Progenitor cell of endocrine pancreas (in vitro differentiated cells): ENCODE data around the gene BMERB1. TPM values are rescaled to one million over a fixed set of nuclear protein-coding genes. Genes with fewer than 3 reads are reported as not detected.
"Not testable (repeated sequence)": the region's sequence is repeated elsewhere in the genome, so short reads cannot be mapped to it uniquely, and the experiment has no call there.

Experiments
- DNase-seq: peaks from one replicate; pipeline ENCODE4 v3.0.0; 2021; ENCODE audit warnings: low spot score; ENCODE audit not compliant: unreplicated experiment
- H3K27ac Mint-ChIP-seq: 2 replicates; pipeline ENCODE4 v1.8.0; 2021; ENCODE audit warnings: mild to moderate bottlenecking, moderate library complexity, mixed read lengths
- H3K27me3 Mint-ChIP-seq: 2 replicates; pipeline ENCODE4 v1.8.0; 2021; ENCODE audit warnings: mixed read lengths
- H3K36me3 Mint-ChIP-seq: 2 replicates; pipeline ENCODE4 v1.8.0; 2022; ENCODE audit warnings: mixed read lengths; ENCODE audit not compliant: insufficient read depth
- H3K4me1 Mint-ChIP-seq: 2 replicates; pipeline ENCODE4 v1.8.0; 2021; ENCODE audit warnings: low read depth, mixed read lengths
- H3K4me3 Mint-ChIP-seq: 2 replicates; pipeline ENCODE4 v1.8.0; 2021; ENCODE audit warnings: low read depth, mild to moderate bottlenecking, moderate library complexity, mixed read lengths
- H3K9me3 Mint-ChIP-seq: 2 replicates; pipeline ENCODE4 v1.8.0; 2021; ENCODE audit warnings: low read depth, mixed read lengths
- CTCF ChIP-seq: fragments of 200-600 bp; sonication (generic); IDR thresholded peaks from one replicate; pipeline ENCODE4 v1.5.0; 2021; ENCODE audit warnings: antibody characterized with exemption, mild to moderate bottlenecking; ENCODE audit not compliant: unreplicated experiment
- total RNA-seq: library from RNA; stranded (reverse); gene quantifications from 2 replicates; pipeline ENCODE4 v1.2.1, GENCODE V29; 2021

BMERB1 gene
- total RNA-seq, 1 donor from 2014 or later = 13.5 TPM

GRCh38 chr16:15404792-15405191, 29.6 kb upstream of the BMERB1 start:
- no peak for TF ChIP-seq CTCF
- Mint-ChIP-seq H3K36me3 (peaks cover 16% of the 10 kb centered on the region), H3K4me3 (no peak overlapping the region), H3K4me1 (peaks cover 2% of the 10 kb centered on the region), H3K9me3 (no peaks in the 10 kb centered on the region), H3K27me3 (no peaks in the 10 kb centered on the region), H3K27ac (no peak overlapping the region)
- no peak for DNase-seq

- not testable (repeated sequence) for DNase-seq
These were observed 26.6 kb upstream of the BMERB1 start for GRCh38 chr16:15407756-15408155.

DNA sequence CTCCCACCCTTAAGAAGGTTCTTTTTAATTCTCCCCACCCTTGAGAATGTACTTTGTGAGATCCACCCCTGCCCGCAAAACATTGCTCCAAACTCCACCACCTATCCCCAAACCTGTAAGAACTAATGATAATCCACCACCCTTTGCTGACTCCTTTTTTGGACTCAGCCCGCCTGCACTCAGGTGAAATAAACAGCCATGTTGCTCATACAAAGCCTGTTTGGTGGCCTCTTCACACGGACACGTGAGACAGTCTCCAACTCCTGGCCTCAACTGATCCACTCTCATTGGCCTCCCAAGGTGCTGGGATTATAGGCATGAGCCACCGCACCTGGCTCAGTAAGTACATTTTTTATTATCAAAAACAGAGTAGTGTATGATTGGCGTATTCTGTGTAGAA, 24.9 kb upstream of the BMERB1 start:
- not testable (repeated sequence) for H3K27me3 Mint-ChIP-seq, H3K4me1 Mint-ChIP-seq, H3K4me3 Mint-ChIP-seq, DNase-seq, H3K36me3 Mint-ChIP-seq, H3K9me3 Mint-ChIP-seq
- H3K27ac Mint-ChIP-seq = peak overlapping the region; percentile 0

More at GRCh38 chr16:15407756-15408155, 26.6 kb upstream of the BMERB1 start:
- H3K27ac Mint-ChIP-seq, H3K36me3 Mint-ChIP-seq, H3K4me1 Mint-ChIP-seq, H3K27me3 Mint-ChIP-seq, H3K9me3 Mint-ChIP-seq, H3K4me3 Mint-ChIP-seq: not testable (repeated sequence)

DNA sequence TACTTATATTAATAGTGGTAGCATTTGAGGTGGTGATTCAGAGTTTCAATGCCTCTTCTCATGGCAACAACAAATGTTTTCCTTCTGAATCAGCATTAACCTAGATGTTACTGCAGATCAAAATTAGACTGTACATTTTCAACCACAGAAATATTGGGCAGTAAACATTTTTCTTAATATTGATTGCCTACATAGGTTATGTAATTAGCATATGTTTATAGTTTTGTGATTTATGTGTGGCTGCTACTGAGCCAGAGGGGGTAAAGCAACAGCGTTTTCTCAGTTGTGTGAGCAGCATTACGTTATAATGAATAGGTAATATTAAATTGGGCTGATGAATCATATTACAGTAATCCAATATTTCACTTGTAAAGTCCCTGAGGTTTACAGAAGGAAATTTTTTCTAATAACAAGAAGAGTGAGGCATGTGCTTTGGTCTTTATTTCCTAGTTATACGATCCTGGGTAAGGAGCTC, 18.8 kb upstream of the BMERB1 start:
- H3K36me3 Mint-ChIP-seq = no peaks in the 10 kb centered on the region
- no peak overlapping the region for H3K27ac Mint-ChIP-seq
- no peak for TF ChIP-seq CTCF
- no peaks in the 10 kb centered on the region for H3K27me3 Mint-ChIP-seq
- no peaks in the 10 kb centered on the region for H3K9me3 Mint-ChIP-seq
- no peaks in the 10 kb centered on the region for H3K4me1 Mint-ChIP-seq
- H3K4me3 Mint-ChIP-seq = no peak overlapping the region
- DNase-seq = no peak

- no peak overlapping the region for H3K4me3 Mint-ChIP-seq
- H3K9me3 Mint-ChIP-seq = no peaks in the 10 kb centered on the region
- no peak for TF ChIP-seq CTCF
- H3K4me1 Mint-ChIP-seq = no peaks in the 10 kb centered on the region
- DNase-seq = no peak
- no peak overlapping the region for H3K27ac Mint-ChIP-seq
- no peaks in the 10 kb centered on the region for H3K27me3 Mint-ChIP-seq
- no peaks in the 10 kb centered on the region for H3K36me3 Mint-ChIP-seq
These were observed 17.2 kb upstream of the BMERB1 start for GRCh38 chr16:15417197-15417596.

DNA sequence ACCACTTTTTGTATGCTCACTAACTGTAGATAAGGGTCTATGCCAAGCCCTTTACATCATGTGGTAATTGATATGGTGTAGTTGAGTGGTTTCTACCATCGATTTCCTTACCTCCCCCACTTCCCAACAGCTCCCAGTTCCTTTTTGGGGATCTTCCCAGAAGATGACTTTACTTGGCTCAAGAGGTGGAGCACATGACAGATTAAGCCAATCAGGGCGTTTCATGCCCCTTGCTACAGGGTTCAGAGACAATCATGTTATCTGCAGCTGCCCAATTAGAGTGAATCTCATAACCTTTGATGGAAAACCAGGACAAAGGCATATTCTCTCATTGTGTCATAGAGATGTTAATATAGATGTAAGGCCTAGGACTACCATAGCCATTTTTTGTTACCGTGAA, 16.2 kb upstream of the BMERB1 start:
- Mint-ChIP-seq H3K4me1 (no peaks in the 10 kb centered on the region), H3K27ac (no peak overlapping the region), H3K27me3 (no peaks in the 10 kb centered on the region), H3K9me3 (no peaks in the 10 kb centered on the region), H3K36me3 (no peaks in the 10 kb centered on the region), H3K4me3 (no peak overlapping the region)
- no peak for TF ChIP-seq CTCF
- DNase-seq = no peak

GRCh38 chr16:15421696-15422095, 12.7 kb upstream of the BMERB1 start:
- H3K4me1 Mint-ChIP-seq, H3K4me3 Mint-ChIP-seq, H3K27ac Mint-ChIP-seq, H3K27me3 Mint-ChIP-seq, DNase-seq, H3K9me3 Mint-ChIP-seq, H3K36me3 Mint-ChIP-seq: not testable (repeated sequence)
